Skin epidermis (tissue), 12 donors: Measurements from ENCODE around the gene BCL7A.
"Not testable (repeated sequence)": the region's sequence is repeated elsewhere in the genome, so short reads cannot be mapped to it uniquely, and the experiment has no call there.

Experiments used
- H3K27ac ChIP-seq, 21 experiments: fragments of 200-600 bp; sonication (generic) in 11 of 21; one replicate each; pipeline ENCODE4 v1.5.0; 2020; ENCODE audit warnings: mild to moderate bottlenecking in 3 of 21, inconsistent platforms in 2 of 21, moderate library complexity in 2 of 21
- H3K4me3 ChIP-seq, 7 experiments: fragments of 200-600 bp; sonication (generic) in 2 of 7; one replicate each; pipeline ENCODE4 v1.5.0; 2020; ENCODE audit warnings: inconsistent platforms in 2 of 7, mild to moderate bottlenecking in 2 of 7, moderate library complexity in 1 of 7

The BCL7A gene

DNA sequence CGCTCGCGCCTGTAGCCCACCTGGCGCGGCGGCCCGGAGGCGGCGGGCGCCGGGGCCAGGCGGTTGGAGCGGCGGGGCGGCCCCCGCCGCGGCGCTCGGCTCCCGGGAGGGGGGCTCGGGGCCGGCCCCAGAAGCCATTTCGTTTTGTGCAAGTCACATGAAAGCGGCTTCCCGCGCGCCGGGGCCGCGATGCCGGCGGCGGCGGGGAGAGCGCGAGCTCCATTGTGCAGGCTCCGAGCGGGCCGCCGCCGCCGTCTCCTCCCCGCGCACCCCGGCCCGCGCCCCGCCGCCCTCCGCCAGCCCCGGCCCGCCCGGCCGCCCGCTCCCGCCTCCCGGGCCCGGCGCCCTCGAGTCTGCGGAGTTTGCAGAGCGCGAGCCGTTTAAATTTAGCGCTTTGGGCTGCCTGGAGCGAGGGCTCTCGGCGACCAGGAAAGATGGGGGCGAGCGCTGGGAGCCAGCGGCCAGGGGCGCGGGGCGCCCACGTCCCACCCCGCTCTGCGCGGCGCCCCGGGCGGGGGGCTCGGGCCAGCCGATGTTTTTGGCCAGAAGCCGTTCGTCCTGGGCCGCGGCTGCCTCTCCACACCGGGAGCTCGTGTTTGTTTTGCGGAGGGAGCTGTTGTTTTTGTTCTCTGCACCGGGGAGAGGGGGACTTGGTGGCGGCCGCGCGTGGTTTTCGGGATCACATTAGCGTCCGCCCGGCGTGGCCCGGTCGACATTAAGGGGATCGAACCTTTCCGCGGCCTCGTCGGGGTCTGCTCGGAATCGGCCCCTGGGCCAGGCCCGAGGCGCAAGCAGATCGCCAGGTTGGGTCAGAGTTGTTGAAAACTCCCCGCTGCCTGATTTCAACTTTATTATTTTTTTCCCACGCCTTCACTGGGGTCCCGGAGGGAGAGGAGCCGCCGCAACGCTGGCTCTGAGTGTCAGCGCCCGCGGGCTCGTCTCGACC lies 982 bp downstream of the BCL7A start:
- peak overlapping the region; percentile 15 to 89 (median 74) for H3K27ac ChIP-seq

DNA sequence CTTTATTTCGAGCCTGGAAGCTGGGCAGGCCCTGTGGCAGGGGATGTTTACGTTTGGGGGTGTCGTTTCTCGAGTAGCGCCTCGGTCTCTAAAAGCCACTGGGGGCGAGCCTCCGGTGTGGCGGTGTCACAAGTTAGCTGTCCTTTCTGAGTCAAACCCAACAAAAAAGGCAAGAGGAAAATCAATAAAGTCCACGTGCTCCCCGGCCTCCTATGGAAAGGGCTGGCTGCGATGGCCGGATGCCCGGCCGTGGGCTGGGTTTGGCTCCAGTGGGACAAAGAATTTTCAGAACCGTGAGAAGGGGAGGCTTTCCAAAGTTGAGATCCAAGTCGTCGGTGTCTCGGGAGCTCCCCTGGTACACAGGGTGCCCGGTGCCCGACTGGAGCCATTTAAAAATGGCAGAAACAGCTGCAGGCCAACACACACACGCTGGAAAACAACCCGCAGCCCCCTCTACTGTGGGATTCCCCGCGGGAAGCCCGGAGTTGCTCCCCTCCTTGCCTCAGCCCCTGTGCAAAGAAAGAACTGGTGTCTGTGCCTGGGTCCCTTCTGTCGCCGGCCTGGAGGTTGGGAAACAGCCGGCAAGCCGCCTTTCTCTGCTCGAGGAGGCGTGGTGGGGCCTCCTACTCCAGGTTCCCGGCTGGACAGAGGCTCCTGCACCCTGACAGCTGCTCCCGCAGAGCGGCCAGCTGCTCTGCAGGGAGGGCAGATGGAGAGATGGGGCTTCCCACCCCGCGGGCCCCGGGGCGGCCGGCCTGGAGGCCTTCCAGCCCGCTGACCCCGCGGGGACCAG lies 1.9 kb downstream of the BCL7A start:
- Histone ChIP-seq H3K4me3 (peak overlapping the region; percentile 42 to 78 (median 65)), H3K27ac (peak overlapping the region; percentile 15 to 89 (median 74))

More for the DNA sequence above, 982 bp downstream of the BCL7A start:
- H3K4me3 ChIP-seq, result peak overlapping the region; percentile 42 to 78 (median 65)

DNA sequence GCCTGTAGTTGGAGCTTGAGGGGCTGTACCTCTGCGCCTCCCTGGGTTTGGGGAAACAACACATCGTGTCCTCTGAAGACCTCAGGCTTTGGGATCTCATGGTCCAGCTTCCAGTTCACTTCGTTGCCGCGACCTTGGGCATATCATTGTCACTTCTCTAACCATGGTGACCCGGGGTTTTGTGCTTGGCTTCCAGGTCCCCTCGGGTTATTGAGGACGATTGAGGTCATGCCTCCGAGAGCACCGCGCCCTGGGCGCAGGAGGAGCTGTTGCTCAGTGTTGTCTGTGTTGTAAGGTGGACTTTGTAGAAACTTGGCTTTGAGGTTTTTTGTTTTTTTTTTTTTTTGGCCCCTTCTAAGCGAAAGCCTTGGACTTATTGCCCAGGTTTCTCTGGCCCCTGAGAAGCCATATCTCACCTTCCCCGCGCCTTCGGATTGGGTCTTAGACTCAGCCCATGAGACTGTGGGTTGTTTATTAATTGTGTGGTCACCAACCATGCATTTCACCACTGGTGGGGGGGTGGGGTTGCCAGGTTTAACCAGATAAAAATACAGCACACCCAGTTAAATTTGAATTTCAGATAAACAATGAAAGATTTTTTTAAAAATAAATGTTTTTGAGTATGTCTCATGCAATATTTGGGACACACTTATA lies 2.6 kb downstream of the BCL7A start:
- peak overlapping the region in 5 of 7 experiments; percentile 54 to 78 (median 65) for H3K4me3 ChIP-seq
- H3K27ac ChIP-seq, result peak overlapping the region in 15 of 21 experiments; percentile 18 to 89 (median 75)

DNA sequence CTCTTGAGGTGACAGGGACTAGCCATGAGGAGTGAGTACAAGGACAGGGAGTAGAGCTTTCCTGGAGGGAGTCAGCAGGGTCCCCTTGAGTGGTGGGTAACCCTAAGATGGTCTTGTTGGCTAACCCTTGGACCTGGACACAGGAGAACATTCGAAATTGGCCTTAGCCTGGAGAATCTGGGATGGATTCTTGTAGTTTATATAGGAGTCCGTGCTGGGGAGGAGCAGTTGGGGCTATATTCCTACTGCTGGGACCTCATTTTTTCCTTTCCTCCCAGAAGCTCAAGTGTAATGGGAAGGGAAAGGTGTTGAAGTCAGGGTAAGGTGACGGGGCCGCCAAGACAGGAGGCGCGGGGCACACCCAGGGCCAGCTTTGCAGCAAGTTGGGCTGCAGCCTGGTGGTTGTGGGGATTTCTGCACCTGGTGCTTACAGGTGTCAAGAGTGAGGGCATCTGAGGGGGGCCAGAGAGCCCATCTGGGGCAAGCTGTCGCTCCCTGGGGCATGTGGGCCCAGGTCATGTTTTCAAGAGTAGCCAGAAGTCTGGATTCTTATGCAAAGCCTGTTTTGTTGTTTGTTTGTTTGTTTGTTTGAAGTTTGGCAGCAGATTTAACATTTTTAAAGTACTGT lies 5.1 kb downstream of the BCL7A start:
- Histone ChIP-seq H3K27ac (no peak overlapping the region), H3K4me3 (no peak overlapping the region)

DNA sequence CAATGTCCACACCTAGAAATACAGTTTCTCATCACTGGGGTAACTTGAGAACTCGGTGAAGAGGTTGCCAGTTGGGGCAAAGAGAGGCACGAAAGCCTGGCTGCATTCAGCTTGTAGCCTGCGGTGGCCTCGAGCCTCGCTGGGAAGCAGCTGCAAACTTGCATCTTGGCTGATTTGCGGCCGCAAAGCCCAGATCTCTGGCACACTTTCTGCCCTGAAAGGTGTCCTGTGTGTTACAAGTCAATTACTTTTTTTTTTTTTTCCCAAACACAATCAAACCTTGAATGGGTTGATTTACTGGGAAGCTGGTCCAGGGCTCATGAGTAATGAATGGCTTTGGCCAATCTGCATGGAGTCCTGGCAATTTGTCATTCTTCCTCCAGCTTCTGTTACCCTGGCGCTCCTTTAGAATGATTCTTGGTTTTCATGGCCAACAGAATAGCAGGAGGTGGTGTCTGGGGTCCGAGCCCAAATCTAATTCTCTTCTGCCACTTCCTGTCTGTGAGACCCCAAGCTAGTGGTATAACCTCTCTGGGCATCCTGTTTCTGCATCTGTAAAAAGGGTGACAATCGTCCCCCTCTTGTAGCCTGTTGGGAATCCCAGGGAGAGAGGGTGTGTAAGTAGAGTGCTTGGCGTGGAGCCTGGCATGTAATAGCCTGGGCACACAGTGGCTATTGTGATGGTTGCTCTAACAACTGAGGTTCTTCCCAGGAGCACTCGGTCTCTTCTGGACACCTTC lies 6.7 kb downstream of the BCL7A start:
- Histone ChIP-seq H3K4me3 (no peak overlapping the region), H3K27ac (peak overlapping the region in 2 of 21 experiments; percentile 20 to 64)

DNA sequence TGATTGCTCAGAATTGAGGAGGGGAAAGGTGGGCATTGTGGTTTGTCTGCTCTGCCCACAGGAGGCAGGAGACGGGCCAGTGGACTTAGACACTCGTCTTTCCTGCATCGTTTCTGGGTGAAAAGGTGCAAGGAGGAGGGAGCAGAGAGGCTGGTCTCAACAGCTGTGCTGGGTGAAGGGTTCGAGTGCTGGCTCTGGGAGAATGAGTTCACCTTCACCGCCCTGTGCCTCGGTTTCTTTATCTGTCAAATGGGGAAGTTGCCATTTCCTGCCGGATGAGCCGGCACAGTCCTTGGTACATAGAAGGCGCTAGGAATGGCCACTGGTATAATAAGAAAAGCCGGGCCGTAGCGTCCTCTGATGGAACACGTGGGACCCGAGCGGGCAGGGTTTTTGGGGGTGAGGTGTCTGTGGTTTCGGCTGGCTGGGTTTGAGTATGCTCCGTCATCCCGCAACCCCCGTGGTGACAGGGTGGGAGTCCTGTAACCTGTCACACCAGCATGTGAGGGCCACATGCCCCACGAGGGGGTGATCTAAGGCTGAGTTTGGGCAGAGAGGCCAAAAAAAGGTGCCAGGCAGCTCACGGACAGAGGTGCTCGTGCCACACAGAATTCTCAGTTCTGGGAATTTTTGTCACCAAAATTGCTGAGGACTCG lies 7.3 kb downstream of the BCL7A start:
- Histone ChIP-seq H3K4me3 (no peak overlapping the region), H3K27ac (peak overlapping the region in 5 of 21 experiments; percentile 1 to 64 (median 40))

DNA sequence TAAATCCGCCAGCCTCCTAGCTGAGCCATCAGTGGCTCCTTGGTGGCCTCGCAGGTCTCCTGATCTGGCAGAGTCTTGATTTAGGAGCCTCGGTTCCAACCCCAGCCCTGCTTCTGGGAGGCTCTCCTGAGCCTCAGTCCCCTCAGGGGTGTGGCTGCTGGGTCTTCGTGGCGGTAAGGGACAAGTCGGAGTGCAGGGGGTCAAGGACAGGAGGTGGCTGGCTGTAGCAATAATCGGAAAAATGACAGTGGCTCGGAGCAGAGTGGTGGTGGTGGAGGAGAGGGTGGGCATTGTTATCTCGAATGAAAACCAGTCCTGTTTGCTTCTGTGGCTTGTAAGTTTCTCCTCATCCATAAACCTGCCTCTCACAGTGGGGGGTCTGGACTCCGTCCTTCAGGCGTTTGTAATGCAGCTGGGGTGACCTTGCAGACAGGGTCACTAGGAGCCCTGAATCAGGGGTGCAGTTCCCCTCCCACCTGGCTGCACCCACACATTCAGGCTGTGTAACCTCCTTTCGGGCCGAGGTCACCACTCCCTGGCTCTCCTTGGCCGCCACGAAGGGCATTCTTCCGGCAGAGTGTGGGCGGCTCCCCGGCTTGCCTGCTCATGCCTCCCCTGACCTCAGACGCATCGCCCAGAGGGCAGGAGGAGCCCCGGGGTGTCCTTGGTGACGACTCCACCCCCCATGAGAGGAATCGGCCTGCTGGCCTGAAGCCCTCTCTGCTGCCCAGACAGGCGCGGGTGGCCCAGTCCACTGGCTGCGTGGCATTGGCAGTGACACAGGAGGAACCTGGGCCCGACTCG lies 8.1 kb downstream of the BCL7A start:
- no peak overlapping the region for H3K4me3 ChIP-seq
- H3K27ac ChIP-seq, result peak overlapping the region in 9 of 21 experiments; percentile 1 to 64 (median 42)

DNA sequence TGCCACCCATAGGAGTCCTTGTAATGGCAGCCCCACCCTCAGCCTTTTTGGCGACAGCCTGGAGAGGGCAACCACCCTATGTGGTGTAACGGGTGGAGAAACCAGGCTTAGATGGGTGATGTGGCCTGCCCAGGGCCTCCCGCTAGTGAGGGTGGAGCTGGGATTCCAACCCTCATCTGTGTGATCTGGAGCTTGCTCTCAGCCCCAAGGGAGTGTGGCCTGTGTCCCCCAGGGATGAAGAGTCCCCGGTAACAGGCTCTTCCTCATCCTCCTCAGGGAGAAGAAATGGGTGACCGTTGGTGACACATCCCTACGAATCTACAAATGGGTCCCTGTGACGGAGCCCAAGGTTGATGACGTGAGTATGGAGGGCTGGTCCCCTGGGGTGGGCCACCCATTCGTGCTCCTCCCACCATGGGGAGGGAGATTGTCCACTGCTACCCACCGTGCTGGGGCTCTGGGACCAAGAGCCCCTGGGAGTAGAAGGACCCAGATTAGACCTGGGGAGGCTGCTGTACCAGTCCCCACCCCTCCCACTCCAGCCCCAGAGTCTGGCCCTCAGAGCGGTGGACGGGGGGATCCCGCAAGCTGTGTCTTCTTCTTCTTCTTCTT lies 8.8 kb downstream of the BCL7A start:
- peak overlapping the region in 5 of 21 experiments; percentile 21 to 59 (median 42) for H3K27ac ChIP-seq
- no peak overlapping the region for H3K4me3 ChIP-seq

DNA sequence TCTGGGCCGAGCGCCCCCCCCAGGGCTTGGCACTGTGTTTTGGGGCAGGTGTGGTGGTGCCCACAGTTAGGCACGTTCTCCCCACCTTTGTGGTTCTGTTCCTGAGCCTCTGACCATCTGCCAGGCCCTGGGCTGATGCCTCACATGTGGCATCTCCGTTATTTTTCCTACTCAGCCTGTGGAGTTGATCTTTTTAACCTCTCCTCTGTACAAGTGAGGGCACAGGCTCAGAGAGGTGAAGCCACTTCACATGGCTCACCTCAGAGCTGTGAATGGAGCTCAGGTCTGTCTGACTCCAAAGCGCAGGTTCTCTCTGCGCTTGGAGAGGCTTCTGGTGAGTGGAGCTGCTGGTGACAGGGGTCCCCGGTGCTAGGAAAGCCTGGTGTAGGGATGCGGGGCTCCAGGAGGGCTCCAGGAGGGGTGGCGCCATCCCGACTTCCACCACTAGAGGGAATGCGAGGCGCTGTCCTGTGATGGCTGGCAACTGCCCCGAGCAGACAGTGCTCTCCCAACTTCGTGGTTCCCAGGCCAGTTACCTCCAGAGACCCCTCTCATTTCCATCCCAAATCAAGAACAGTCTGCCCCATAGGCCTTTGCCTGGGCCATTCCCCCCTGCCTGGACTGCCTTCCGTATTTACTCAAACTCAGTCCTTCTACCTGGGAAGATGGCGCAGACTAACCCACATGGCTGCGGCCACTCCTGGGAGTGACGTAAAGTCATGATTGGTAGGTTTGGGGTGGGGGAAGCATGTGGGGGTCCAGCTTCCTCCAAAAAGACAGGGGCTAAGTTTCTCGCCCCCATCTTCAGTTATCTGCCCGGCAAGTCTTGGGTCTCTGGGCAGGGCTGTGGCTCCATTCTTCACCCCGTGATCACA lies 9.9 kb downstream of the BCL7A start:
- H3K27ac ChIP-seq, result no peak overlapping the region

DNA sequence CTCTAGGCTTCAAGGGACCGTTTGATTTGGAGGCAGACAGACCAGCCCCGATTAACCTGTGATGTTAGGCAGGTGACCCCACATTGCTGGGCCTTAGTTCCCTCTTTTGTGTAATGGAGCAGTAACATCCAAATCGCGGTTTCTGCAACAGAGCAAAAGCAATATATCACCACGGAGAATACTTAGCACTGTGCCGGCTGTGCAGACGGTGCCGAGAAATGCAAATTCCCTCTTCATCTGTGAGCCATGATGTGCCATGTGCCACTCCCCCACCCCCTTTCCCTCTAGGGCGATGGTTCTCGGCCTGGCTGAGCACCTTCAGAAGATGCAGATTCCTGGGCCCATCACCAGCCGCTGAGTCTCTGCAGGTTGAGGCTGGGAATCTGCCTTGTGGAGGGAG lies 10.9 kb downstream of the BCL7A start:
- Histone ChIP-seq H3K27ac (no peak overlapping the region), H3K4me3 (no peak overlapping the region)

More for the DNA sequence above, 9.9 kb downstream of the BCL7A start:
- no peak overlapping the region for H3K4me3 ChIP-seq

DNA sequence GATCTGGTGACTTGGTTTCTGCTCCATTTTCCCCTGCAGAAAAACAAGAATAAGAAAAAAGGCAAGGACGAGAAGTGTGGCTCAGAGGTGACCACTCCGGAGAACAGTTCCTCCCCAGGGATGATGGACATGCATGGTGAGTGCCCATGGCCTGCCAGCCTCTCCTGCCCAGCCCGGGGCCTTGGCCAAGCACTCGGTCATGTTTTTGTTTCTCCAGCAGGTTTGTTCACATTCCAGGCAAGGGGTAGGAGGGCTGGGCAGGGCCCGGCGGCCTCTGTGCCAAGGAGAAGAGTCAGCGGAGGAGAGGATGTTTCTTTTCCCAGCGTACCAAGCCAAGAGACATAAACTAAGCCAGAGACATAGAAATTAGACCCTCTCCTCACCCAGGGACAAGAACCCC lies 13.6 kb downstream of the BCL7A start:
- H3K4me3 ChIP-seq, result no peak overlapping the region
- peak overlapping the region in 7 of 21 experiments; percentile 11 to 77 (median 39) for H3K27ac ChIP-seq

DNA sequence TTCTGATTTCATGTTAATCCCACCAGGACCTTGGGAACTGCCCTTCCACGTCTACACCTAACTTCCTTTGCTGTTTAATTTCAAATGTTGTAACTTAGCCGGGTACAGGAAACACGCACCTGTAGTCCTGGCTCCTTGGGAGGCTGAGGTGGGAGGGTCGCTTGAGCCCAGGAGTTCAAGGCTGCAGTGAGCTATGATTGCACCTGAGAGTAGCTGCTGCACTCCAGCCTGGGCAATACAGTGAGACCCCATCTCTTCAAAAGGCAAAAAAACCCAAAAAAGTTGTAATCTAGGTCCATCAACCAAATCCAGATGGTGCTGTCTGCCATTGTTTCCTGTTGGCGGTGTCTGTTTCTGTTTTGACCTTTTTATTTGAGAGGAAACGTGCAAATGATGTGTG lies 14.5 kb downstream of the BCL7A start:
- H3K27ac ChIP-seq, result peak overlapping the region in 3 of 21 experiments; percentile 25 to 77 (median 71)
- H3K4me3 ChIP-seq, result no peak overlapping the region

DNA sequence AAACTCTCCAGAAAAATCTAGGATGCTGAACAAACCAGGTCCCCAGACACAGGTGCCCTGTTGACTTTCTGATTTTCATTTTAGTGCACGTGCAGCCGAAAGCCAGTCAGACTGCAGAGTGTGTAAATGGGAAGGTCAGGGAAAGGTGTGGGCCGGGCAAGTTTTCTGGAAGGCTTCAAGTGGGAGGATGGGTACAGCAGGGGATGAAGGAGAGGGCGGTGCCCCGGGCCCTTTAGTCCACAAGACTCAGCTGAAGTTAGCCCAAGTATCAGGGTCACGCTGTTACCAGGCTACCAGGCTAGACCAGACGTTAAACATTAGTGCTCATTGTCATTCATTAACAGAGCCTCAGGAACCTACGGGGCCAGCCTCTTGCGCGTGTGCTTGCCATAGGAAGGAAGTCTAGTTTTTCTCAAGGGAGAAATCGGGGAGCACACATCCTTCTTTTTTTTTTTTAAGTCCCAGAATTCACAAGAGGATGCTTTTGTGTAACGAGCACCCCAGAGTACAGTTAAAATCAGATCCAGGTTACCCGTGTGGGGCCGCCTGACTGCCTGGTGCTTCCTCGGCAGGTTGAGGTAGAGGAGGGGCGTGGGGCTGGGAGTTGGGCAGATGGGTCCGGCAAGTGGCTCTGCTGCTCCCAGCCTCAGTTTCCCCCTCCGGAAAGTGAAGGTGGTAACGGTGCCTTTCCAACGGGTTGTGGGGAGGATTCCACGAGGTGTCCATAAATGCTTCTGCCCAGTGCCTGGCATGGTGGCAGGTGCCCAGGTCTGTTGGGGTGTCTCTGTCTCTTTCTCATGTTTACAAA lies 19.1 kb downstream of the BCL7A start:
- Histone ChIP-seq H3K4me3 (no peak overlapping the region), H3K27ac (no peak overlapping the region)

DNA sequence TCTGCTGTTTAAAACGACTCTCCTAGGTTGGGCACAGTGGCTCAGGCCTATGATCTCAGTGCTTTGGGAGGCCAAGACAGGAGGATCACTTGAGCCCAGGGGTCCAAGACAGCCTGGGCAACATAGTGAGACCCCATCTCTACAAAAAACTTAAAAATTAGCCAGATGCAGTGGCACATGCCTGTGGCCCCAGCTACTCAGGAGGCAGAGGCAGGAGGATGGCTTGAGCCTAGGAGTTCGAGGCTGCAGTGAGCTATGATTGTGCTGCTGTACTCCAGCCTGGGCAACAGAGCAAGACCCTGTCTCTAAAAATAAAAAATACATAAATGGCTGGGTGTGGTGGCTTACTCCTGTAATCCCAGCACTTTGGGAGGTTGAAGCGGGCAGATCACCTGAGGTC lies 19.8 kb downstream of the BCL7A start:
- not testable (repeated sequence) for H3K4me3 ChIP-seq, H3K27ac ChIP-seq

DNA sequence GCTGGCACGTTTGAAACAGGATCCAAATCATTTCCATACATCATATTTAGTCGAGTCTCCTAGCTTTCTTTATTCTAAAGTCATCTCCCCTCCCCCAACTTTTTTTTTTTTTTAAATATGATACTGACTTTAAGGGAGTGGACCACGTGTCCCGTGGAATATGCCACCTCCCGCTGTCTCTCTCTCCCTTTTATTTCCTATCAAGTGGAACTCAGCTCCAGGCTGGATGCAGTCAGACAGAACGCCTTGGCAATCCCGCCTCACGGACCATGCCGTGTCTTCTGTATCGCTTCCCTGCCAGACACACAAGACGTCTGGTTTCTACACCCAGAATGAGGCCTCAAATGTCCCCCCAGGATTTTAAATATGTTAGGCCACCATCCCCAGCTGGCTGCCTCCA lies 21.2 kb downstream of the BCL7A start:
- H3K27ac ChIP-seq, result no peak overlapping the region

More for the DNA sequence above, 21.2 kb downstream of the BCL7A start:
- H3K4me3 ChIP-seq, result no peak overlapping the region
